Stimulated activated CD4-positive, alpha-beta T cell treated with anti-CD3 and anti-CD28 coated beads, TNF-alpha, amount 100 ng/mL, for 48 hours (primary cell): ENCODE measurements around the gene GNPTG.
A peak's percentile ranks its signal among the peaks of the same experiment; 100 is the strongest.

Source experiments
- DNase-seq, 3 donors: peaks; one replicate each; pipeline ENCODE4 v3.0.0-alpha.2; 2020; ENCODE audit warnings: low read depth in 3 of 3

The GNPTG gene

DNA sequence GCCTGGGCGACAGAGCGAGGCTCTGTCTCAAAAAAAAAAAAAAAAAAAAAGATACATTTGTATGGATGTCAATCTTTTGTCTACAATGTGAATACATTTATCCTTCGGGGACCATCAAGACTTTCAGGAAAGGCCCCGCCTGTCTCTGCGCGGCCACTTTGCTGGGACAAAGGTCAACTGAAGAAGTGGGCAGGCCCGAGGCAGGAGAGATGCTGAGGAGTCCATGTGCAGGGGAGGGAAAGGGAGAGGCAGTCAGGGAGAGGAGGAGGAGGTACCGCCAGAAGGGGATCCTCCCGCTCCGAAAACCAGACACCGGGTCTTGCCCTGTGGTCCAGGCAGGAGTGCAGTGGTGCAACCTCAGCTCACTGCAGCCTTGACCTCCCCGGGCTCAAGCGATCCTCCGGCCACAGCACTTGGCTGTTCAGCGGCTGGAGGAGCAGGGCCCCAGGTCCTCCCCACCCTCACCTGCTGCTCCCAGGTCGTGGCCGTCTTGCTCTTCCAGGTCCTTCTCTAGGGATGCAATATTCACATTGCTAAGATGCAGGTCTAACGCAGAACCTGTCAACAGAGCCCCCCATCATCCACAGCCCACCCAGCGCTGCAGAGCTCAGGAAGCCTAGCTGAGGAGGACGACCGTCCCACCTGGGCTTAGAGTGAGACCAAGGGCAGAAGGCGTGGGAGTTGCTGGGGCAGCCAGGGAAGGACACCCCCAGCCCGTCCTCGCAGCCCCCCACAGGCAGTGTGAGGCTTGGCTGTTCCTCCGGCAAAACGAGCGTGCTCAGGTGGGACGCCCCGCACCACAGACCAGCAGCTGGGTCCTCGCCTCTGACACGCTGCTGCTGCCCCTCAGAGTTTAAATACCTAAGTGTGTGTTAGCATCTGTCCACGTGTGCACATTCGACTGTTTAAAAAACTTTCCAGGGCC is 19.6 kb downstream of the GNPTG start:
- DNase-seq: no peak

DNA sequence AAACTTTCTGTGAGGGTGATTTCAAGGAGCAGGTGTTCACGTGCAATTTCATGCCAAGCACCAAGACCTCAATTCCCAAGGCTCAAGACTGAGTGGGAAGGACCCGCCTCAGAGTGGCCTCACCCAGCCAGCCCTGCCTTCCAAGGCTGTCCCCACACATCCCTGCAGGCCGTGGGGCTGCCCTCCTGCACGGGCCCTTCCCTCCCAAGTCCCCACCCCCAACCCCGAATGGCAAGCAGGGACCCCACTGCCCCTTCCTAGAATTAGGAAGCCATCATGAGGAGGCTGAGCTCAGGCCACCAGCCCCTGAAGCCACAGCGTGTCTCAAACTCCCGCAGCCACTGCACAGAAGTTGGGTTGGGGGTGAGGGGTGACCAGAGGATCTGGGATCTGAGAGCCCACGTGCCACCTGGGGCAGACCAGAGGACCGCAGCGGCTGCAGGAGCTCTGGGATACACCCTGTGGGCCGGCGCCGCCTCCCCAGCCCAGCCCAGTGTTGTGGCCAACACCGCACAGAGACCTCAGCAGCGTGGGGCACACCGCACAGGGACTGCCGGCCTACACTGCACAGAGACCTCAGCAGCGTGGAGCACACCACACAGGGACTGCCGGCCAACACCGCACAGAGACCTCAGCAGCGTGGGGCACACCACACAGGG is 20.7 kb downstream of the GNPTG start:
- DNase-seq: no peak

DNA sequence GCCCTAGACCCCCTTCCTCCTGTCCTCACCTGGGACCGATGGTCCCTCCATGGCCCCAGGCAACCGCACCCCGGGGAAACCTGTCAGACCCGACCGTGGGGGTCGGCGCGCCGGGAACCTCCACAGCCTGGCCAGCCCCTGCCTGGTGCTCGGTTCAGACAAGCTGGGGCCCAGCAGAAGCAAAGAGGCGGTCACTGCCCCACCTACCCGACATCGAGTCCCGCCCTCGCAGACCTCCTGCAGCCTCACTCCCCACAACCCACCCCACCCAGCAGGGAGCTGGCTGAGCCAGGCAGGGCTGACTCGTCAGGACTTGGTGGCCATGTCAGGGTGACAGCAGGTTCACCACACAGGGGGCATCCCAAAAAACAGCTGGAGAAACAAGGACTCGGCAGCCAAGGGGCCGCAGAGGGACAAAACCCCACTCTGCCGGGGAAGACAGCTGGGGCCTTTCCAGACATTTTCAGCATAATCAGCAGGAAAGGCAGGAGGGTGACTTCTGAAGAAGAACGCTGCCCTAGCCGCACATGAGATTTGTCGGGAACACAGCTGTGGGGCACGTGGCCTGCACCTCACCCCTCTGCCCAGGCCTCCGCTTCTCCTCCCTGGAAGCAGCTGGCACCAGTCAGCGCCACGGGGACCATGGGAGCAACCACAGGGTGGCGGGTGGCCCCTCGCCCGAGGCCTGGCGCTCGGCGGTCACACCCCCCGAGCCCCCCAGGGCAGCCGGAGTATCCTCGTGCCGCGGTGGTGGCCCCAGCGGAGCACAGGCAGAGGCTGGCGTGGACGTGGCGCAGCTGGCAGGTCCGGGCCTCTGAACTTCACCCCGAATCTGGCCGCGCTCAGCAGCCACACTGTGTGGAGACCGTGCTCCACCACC is 22.9 kb downstream of the GNPTG start:
- DNase-seq: no peak

DNA sequence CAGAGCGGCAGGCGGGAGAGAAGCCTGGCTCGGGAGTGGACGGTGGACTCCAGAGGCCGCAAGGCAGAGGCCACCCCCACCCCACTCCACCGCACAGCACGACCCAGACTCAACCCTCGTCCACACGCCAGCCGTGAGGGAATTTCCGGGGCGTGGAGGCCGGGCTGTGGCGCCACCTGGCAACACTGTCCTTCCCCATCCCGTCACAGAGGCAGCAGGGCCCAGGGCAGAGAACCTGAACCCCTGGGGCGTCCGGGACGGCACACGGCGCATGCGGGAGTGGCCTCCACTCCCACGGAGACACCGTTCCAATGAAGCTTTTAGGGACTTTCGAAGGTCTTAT is 23.5 kb downstream of the GNPTG start:
- DNase-seq: no peak

DNA sequence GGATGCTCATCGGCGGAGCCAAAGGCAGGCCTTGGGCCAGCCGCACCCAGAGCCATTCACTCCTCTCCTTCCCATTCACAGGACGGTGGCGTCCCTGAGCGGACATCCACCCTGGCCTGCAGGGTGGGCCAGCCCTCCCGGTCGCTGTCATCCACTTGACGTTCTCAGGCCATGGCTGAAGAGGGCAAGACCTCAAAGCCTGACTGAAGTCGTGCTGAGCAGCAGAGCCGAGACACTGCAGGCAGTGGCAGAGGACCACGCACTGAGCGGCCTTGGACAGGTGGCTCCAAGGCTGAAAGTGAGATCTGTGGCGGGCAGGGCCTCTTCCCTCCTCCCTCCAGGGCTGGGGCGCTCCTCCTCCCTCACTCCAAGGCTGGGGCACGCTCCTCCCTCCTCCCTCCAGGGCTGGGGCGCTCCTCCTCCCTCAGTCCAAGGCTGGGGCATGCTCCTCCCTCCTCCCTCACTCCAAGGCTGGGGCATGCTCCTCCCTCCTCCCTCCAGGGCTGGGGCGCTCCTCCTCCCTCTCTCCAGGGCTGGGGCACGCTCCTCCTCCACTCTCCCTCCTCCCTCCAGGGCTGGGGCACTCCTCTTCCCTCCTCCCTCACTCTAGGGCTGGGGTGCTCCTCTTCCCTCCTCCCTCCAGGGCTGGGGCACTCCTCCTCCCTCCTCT is 24.1 kb downstream of the GNPTG start:
- no peak for DNase-seq

DNA sequence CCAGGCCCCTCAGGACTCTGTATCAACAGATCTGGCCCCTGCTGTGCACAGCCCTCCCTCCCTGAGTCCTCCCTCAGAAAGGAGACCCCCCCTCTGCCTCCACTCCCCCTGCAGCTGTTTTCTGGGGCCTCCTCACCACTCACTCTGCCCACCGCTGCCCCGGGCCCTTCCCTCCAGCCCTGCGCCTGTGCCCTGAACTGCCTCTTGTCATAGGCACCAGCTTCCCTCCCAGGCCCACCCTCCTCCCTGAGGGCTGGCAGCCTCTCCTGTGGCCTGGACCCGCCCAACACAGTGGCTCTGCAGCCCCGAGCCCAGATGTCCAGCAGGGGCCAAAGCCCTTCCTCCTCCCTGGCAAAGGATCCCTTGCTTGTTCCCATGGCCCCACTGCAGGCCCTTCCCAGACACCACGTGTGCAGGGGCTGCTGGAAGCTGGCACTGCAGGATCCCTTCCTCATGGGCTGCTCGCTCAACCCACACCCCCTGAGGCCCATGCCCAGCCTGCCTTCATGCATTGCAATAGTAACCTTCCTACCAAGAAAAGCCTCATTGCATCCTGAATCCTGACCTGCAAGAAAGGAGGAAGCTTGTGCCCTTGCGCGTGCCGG is 25.8 kb downstream of the GNPTG start:
- DNase-seq: no peak

DNA sequence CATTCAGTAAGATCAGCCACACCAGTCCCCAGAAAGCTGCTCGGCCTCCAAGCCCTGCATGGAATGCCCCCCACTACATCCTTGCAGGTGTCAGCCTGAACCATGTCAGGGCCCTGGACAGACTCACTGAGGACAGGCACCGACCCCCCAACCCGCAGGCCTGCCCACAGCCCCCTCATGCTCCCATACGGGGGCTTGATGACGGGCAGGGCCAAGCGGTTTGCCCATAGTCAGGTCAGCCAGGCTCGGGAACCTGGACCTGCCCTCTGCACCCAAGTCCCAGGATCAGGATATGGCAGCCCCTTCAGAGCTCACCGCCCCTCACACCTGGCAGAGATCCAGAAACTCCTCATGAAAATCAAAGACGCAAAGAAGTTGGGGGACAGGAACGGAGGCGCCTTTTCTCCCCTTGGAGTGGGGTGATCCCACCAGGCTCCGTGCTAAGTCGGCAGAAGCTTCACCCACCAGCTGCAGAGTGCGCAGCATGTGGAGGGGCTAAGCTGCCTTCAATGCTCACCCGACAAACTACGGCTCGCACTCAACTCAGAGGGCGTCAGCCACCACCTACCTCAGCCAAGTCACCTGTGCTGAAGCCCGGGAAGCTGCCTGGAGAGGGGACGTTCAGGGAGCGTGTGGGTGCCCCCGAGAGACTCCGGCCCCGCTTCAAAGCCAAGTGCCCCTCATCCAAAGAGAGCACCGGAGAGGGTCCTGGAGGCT is 26.5 kb downstream of the GNPTG start:
- no peak for DNase-seq

DNA sequence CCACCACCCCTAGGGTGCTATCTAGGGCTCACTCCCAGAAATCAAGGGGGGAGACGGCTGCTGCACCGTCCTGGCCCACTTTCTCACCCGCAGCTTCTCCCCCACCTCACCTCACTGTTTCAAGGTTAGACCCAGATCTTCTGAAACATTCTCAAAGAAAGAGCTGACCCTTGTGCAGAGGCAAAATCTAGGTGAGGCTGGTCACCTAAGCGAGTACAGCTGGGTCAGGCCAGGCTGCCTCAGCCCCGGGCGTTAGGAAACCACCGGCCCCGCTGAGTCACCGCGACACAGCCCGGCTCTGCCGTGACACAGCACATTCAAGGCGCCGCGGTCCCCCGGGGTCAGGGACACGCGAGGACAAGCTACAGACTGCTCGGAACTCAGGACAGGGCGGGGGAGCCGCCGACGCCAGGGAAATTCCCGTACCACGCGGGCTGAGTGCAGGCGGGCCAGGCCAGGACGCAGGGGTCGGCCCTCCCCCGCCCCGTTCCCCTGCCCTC is 27.1 kb downstream of the GNPTG start:
- DNase-seq: peak; percentile 39 to 73 (median 60)

DNA sequence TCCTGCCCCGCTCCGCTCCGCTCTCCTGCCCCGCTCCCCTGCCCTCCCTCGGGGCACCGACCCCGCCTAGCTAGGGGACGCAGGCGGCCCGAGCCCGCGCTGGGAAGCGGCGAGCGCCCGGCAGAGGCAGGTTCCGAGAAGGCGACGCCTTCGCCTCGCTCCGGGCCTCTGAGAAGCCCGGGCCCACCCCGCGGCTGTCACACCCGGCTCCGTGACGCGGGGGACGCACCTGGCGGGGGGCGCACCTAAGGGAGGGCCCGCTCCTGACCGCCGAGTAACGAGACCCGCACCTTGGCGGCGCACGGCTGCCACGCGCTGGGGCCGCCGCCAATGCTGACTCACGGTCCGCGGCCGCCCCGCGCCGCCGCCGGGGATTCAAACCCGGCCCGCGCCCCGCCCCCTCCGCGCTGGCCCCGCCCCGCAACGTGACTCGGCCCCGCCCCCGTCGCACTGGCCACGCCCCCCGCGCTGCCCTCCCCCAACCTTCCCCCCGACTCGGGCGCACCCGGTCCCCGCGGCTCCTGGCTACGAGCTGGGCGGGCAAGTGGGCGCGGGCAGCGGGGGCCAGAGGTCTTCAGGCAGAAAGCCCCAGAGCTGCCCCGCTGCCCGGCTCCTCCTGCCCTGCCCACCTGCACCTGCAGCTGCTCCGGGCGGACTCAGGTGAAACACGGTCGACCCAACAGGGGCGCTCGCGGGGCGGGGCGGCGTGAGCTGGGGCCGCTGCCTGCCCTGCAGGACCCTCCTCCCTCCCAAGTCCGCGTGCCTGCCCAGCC is 27.8 kb downstream of the GNPTG start:
- peak; percentile 37 to 81 (median 60) for DNase-seq

DNA sequence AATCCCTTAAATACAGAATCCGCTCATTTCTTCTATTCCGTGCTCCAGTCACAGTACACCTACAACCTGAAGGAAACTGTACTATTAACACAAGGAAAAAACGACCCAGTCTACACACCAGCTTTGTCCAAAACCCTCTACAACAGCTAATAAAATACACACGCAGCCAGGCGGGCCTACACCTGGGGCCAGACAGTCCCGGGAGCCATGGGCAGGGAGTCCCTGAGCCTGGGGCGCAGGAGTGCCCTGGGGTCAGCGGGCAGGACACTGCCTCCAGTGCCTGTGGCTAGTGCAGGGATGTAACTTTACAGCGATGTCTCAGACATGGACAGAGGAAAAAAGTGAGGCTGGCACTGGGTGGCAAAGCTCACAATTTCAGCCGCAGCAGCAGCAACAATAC is 28.5 kb downstream of the GNPTG start:
- no peak for DNase-seq

DNA sequence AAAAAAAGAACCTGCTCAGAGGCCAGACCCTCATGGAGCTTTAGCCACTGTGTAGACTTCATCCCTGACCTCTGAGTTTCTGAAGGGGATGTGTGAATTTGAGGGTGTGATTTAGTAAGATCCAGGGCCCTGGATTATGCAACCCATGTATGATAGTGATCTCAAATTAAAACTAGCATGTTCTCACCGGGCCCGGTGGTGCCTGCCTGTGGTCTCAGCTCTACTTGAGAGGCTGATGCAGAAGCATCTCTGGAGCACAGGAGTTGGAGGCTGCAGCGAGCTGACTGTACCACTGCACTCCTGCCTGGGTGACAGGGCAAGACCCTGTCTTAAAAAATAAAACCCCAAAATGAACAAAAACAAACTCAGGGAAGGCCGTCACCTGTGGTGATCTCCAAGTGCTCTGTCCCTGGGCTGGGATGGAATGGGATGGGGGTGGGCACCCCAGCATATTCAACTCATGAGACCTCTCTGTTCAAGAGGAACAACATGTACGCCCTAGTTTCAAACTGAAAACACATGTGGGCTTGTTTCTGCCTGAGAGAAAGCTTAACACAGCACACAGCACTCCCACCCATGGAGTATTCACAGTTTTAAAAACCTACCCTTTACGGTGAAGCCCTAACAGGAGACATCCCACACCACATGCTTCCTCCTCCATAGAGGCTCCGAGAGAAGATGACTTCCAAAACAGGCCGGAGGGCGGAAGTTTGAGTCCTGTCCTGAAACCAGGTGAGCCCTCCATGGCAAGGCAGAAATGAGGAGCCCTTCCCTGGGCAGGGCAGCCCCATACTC is 30.1 kb downstream of the GNPTG start:
- DNase-seq: no peak

DNA sequence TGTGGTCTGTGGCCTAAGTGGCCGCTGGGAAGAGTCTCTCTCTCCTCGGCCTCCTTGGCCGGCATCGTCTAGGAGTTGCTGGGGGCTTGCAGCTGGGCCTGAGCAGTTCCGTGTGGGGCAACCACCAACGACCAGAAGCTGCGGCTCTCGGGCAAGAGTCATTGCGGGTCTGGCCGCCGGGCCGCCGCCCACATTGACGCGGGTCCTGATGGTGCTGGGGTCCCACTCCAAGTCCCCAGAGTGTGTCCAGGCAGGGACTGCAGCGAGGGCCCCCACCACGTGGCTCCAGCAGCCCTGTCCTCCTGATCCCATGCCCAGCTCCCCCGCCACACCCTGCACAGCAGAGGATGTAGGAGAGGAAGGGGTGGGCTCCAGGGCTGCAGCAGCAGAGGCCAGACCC is 31.8 kb downstream of the GNPTG start:
- no peak for DNase-seq

DNA sequence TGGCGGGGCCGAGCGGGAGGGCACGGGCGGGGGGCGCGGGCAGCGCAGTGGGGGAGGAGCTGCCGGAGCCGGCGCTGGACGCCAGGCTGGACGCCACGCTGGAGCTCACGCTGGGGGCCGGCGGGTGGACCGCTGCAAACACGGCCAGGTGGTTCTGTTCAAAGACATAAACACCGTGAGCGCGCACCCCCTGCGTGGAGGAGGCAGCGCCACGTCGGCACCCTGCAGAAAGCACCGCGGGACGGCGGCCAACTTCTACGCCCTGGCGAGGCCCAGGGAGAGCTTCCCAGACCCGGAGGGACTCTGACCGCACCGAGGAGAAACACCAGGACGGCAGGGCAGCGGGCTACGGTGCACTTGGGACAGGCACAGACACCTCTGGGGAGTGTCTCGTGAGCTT is 33.5 kb downstream of the GNPTG start:
- DNase-seq: no peak

DNA sequence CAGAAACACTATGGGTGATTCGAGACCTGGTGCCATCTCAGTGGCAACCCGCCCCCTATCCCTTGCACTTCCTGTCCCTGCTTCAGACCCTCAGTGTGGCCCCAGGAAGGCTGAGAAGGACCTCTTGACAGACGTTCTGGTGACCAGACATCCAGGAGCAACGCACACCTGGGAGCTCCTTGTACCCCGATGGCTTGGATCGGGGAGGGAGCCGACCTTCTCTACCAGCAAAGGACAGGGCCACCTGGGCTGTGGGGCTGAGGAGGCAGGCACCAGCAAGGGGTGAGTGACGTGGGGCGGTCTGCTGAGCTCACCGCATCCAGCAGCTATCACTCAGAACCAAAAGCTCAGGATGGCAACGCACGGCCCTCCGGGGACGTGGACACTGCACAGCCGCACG is 35.6 kb downstream of the GNPTG start:
- no peak for DNase-seq

DNA sequence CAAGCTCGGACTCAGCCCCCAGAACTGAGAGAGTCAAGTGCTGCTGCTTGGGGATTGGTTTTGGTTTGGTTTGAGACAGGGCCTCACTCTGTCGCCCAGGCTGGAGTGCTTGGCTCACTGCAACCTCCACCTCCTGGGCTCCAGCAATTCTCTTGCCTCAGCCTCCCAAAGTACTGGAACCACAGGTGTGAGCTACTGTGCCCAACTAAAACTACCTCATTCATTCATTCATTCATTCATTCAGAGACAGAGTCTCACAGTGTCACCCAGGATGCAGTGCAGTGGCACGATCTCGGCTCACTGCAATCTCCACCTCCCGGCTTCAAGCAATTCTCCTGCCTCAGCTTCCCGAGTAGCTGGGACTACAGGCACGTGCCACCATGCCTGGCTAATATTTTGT is 38.0 kb downstream of the GNPTG start:
- DNase-seq: no peak

DNA sequence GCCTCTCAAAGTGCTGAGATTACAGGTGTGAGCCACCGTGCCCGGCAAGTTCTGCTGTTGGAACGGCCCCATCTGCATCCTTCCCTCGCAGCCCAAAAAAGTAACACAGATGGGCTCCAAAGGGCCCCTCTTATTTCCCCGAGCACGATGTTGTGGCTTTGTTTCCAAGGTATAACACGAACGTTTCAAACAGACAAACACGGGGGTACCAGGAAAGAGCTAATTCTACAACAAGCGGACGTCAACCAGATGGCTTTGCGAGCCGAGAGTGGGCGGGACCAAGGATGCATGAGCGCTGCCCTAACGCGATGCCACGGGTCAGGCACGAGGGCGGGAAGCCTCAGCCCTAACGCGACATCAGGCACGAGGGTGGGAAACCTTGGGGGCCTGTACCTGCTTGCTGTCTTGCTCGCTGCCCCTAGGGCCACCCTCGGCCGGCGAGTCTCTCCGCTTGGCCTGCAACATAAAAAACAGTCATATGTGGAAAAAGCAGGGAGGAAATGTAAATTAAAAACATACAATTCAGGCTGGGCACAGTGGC is 38.6 kb downstream of the GNPTG start:
- DNase-seq: no peak

DNA sequence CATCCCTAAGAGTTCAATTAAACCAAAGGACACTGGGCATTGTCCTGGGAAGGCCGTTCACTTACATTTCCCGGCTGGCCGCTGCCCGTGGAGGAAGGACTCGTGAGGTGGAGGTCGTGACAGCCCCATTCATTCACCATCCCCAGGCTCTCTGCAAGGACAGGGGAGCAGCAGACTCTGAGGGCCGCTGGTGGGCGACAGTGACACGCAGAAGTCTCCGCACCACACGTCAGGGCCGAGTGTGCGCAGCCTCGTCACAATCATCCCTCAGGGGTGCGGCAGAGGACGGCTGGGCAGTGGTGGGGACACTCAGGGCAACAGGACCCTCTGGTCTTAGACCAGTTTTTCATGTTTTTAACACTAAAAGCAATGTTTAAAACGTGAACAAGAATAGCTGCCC is 41.1 kb downstream of the GNPTG start:
- no peak for DNase-seq

DNA sequence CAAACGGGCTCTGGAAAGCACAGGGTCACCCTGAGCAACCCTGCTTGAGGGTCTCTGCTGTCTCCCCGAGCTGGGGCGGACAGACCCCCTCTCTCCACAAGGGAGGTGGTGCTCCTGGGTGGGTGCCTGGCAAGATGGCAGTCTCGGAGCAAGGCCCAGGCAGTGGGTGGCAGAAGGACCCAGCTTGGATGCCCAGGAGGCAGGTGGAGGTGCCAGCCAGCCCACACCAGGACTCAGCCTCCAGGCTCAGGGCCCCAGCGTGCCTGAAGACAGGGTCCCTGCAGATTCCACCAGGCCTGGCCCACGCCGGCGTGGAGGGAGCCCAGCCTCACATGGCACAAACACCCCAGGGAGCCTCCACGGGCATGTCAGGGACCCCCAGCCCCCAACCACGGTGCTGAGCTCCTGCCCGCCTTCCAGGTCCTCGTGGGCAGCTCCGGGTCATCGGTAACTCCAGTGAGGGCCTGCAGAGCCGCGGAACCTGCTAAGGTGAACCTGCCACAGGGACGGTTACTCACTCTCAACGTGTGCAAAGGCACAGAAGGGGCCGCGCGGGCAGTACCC is 42.0 kb downstream of the GNPTG start:
- no peak for DNase-seq
